OCI-LY1 (cell line): Measurements from ENCODE around the gene NOTO.
"Not testable (repeated sequence)": the region's sequence is repeated elsewhere in the genome, so short reads cannot be mapped to it uniquely, and the experiment has no call there.

ENCODE experiments used
- CTCF ChIP-seq: fragments of 200-600 bp; sonication (generic), shearing (Covaris generic); IDR thresholded peaks from 2 replicates; pipeline ENCODE4 v1.5.1; 2017; ENCODE audit warnings: mild to moderate bottlenecking, antibody characterized with exemption, low read length, moderate library complexity, mixed read lengths
- EZH2 ChIP-seq: fragments of 200-600 bp; sonication (generic), shearing (Covaris generic); IDR thresholded peaks from 2 replicates; pipeline ENCODE4 v1.8.0; 2017; ENCODE audit warnings: borderline replicate concordance, mixed run types, mild to moderate bottlenecking, antibody characterized with exemption, low read length, moderate library complexity, mixed read lengths

GRCh38 chr2:73168348-73168747, 34.0 kb upstream of the NOTO start:
- TF ChIP-seq CTCF, EZH2: not testable (repeated sequence)
